Smooth muscle cell (in vitro differentiated cells): ENCODE data around the gene MAP3K7CL. TPM values are rescaled to one million over a fixed set of nuclear protein-coding genes. Genes with fewer than 3 reads are reported as not detected.

ENCODE experiments used
- DNase-seq: peaks from one replicate; lab custom pipeline; 2025; ENCODE audit not compliant: unreplicated experiment; lab: John Stamatoyannopoulos, UW
- H2AFZ ChIP-seq: fragments of 200-600 bp; sonication (generic); 2 replicates; pipeline ENCODE4 v1.6.0; 2016; ENCODE audit warnings: antibody characterized with exemption, low read depth, mild to moderate bottlenecking
- H3F3A ChIP-seq: fragments of 200-600 bp; sonication (generic); 2 replicates; pipeline ENCODE4 v1.6.0; 2017; ENCODE audit warnings: antibody characterized with exemption, low read depth
- H3K27ac ChIP-seq: fragments of 200-600 bp; sonication (generic); 2 replicates; pipeline ENCODE4 v1.5.1; 2016; ENCODE audit warnings: low read depth, mild to moderate bottlenecking
- H3K27me3 ChIP-seq: fragments of 200-600 bp; sonication (generic); 2 replicates; pipeline ENCODE4 v1.6.1; 2016; ENCODE audit warnings: low read depth, mild to moderate bottlenecking
- H3K36me3 ChIP-seq: fragments of 200-600 bp; sonication (generic); 2 replicates; pipeline ENCODE4 v1.5.1; 2016; ENCODE audit warnings: low read depth
- H3K4me1 ChIP-seq: fragments of 200-600 bp; sonication (generic); 2 replicates; pipeline ENCODE4 v1.5.1; 2016; ENCODE audit warnings: low read depth
- H3K4me2 ChIP-seq: fragments of 200-600 bp; sonication (generic); 2 replicates; pipeline ENCODE4 v1.6.0; 2016; ENCODE audit warnings: mild to moderate bottlenecking
- H3K4me3 ChIP-seq: fragments of 200-600 bp; sonication (generic); 2 replicates; pipeline ENCODE4 v1.5.1; 2016; ENCODE audit warnings: mild to moderate bottlenecking
- H3K79me2 ChIP-seq: fragments of 200-600 bp; sonication (generic); 2 replicates; pipeline ENCODE4 v1.6.0; 2016; ENCODE audit warnings: low read depth, mild to moderate bottlenecking
- H3K9ac ChIP-seq: fragments of 200-600 bp; sonication (generic); 2 replicates; pipeline ENCODE4 v1.6.0; 2016; ENCODE audit warnings: low read depth
- H3K9me3 ChIP-seq: fragments of 200-600 bp; sonication (generic); replicated peaks from 2 replicates; pipeline ENCODE4 v1.5.1; 2016; ENCODE audit warnings: low read depth
- H4K20me1 ChIP-seq: fragments of 200-600 bp; sonication (generic); 2 replicates; pipeline ENCODE4 v1.6.0; 2016; ENCODE audit warnings: low read depth
- CTCF ChIP-seq: fragments of 200-600 bp; sonication (generic); IDR thresholded peaks from 2 replicates; pipeline ENCODE4 v1.5.1; 2017; ENCODE audit warnings: borderline replicate concordance, mild to moderate bottlenecking, antibody characterized with exemption; ENCODE audit not compliant: insufficient read depth, poor library complexity, severe bottlenecking
- WGBS: methylation state at CpG from one replicate; pipeline ENCODE4 v1.1.7; 2016; ENCODE audit warnings: low lambda C conversion rate; 5-methylcytosine and 5-hydroxymethylcytosine counted together
- polyA plus RNA-seq: library from polyadenylated mRNA; unstranded; fragments of >200 nt; fragmentation: Nextera tagmentation; extraction: Ambion mirVana; gene quantifications from 2 replicates; pipeline ENCODE4 v1.2.1, GENCODE V29; 2016
- total RNA-seq: library from RNA; depleted of rRNA; stranded (reverse); fragments of >200 nt; gene quantifications from 2 replicates; pipeline ENCODE4 v1.2.3, GENCODE V29; 2014

MAP3K7CL gene
- total and polyA plus RNA-seq, 2 experiments from 2014 or later, result 1.3 to 3.7 TPM

DNA sequence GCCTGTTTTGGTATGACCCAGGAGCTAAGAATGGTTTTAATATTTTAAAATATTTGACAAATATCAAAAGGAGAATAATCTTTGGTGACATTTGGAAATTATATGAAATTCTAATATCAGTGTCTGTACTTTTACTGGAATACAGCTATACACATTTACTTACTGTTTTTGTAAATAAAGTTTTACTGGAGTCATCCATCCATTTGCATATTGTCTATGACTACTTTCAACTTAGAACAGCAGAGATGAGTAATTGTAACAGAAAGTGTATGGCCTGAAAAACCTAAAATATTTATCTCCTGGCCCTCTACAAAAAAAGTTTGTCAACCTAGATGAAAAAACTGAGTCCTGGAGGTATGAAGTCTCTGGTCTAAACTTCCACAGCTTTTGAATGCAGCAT lies 5.8 kb upstream of the MAP3K7CL start:
- Histone ChIP-seq H3K27ac (no peak overlapping the region), H3F3A (no peaks in the 10 kb centered on the region), H3K9me3 (no peaks in the 10 kb centered on the region), H3K4me3 (no peak overlapping the region), H3K9ac (no peak overlapping the region), H4K20me1 (no peaks in the 10 kb centered on the region), H3K27me3 (no peaks in the 10 kb centered on the region), H3K79me2 (no peaks in the 10 kb centered on the region), H3K4me2 (no peak overlapping the region), H3K36me3 (no peaks in the 10 kb centered on the region), H2AFZ (no peak overlapping the region), H3K4me1 (no peaks in the 10 kb centered on the region)
- no peak for TF ChIP-seq CTCF
- DNase-seq, result no peak

DNA sequence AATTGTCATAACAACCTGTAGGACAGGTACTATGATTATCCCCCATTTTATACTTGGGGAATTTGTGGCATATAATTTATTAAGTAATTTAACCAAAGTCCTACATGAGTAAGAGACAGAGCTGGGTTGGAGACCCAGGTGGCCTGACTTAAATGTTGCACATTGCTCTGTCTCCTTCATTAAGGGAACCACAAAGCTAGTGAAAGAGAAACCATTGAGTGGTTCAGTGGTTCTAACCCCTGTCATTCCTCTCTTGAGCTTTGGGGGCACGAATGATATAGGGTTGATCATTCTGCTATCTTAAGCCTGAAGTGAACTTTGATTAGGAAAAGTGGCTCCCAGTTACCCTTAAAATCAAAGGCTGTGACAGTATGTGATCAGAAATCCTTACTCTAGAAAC lies 5.3 kb upstream of the MAP3K7CL start:
- 86% methylated on average over 1 of the region's 1 CpG for WGBS
- no peak for TF ChIP-seq CTCF
- Histone ChIP-seq H3K4me3 (no peak overlapping the region), H3K4me1 (no peaks in the 10 kb centered on the region), H3K79me2 (no peaks in the 10 kb centered on the region), H3K9me3 (no peaks in the 10 kb centered on the region), H3K27me3 (no peaks in the 10 kb centered on the region), H3K4me2 (no peak overlapping the region), H3K27ac (no peak overlapping the region), H3K36me3 (no peaks in the 10 kb centered on the region), H4K20me1 (no peaks in the 10 kb centered on the region), H2AFZ (no peak overlapping the region), H3K9ac (no peak overlapping the region), H3F3A (no peaks in the 10 kb centered on the region)
- DNase-seq, result no peak

- Histone ChIP-seq H3K27ac (no peak overlapping the region), H4K20me1 (no peaks in the 10 kb centered on the region), H3F3A (no peaks in the 10 kb centered on the region), H3K4me1 (no peaks in the 10 kb centered on the region), H3K79me2 (no peaks in the 10 kb centered on the region), H3K4me2 (no peak overlapping the region), H3K9me3 (no peaks in the 10 kb centered on the region), H3K4me3 (no peak overlapping the region), H3K36me3 (no peaks in the 10 kb centered on the region), H3K27me3 (no peaks in the 10 kb centered on the region), H2AFZ (no peak overlapping the region), H3K9ac (no peak overlapping the region)
- 67% methylated on average over 3 of the region's 3 CpGs for WGBS
- TF ChIP-seq CTCF, result no peak
- DNase-seq, result no peak
These were observed 4.5 kb upstream of the MAP3K7CL start for GRCh38 chr21:29125979-29126378.

DNA sequence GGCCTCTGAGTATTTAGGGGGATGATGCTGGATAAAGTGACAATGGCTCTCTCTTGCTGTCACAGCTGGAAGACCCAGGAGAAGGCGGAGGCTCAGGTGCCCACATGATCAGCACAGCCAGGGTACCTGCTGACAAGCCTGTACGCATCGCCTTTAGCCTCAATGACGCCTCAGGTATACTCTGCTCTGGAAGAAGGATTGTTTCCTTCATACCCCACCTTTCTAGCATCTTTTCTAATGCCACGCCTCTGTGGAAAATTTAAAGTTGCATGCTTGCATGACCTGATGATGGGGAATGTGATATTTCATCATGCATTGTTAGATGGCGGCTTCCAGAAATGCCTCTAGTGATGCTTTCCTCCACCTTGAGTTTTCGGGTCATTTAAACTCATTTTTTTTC lies 2.8 kb downstream of the MAP3K7CL start:
- Histone ChIP-seq H3K4me2 (no peak overlapping the region), H3K9ac (no peak overlapping the region)
- 90% methylated on average over 7 of the region's 7 CpGs for WGBS

More for the DNA sequence above, 2.8 kb downstream of the MAP3K7CL start:
- Histone ChIP-seq H4K20me1 (no peaks in the 10 kb centered on the region), H3F3A (no peaks in the 10 kb centered on the region), H3K4me1 (no peaks in the 10 kb centered on the region), H3K27ac (no peak overlapping the region), H3K4me3 (no peak overlapping the region), H3K9me3 (no peaks in the 10 kb centered on the region), H3K79me2 (no peaks in the 10 kb centered on the region), H3K27me3 (no peaks in the 10 kb centered on the region), H3K36me3 (no peaks in the 10 kb centered on the region), H2AFZ (no peak overlapping the region)
- TF ChIP-seq CTCF, result no peak
- DNase-seq, result no peak
